GM10248 (cell line): ENCODE data around the gene GNAT1.
A peak's percentile ranks its signal among the peaks of the same experiment; 100 is the strongest.

ENCODE experiments used
- CTCF ChIA-PET: fragments of 300-600 bp; sonication (Branson Sonifier 250); formaldehyde crosslinking; extraction: SDS; loops from one replicate; lab custom pipeline; 2021; ENCODE audit warnings: antibody characterized with exemption; lab: Yijun Ruan, JAX
- POLR2A ChIA-PET: fragments of 350-650 bp; sonication (Branson Sonifier 250); formaldehyde crosslinking; extraction: SDS; loops from one replicate; lab custom pipeline; 2020; ENCODE audit warnings: antibody characterized with exemption; lab: Yijun Ruan, JAX
- DNase-seq: peaks from one replicate; pipeline ENCODE4 v3.0.0; 2012; ENCODE audit errors: extremely low spot score
- CTCF ChIP-seq: IDR thresholded peaks from 2 replicates; pipeline ENCODE4 v1.5.1; 2012; ENCODE audit warnings: mild to moderate bottlenecking, low read depth; ENCODE audit errors: extremely low read depth, missing control alignments, control extremely low read depth

Gene GNAT1

GRCh38 chr3:50184242-50184978, 7.0 kb upstream of the GNAT1 start:
- ChIA-PET CTCF (interaction anchor here (3.6 to 16.1 kb wide), 2 partner anchors 10 to 37 kb away, joined by 19 to 393 read pairs; no protein-coding TSS in a partner anchor), POLR2A (no interaction called here)
- no peak for TF ChIP-seq CTCF
- DNase-seq, result no peak

GRCh38 chr3:50185230-50185629, 6.2 kb upstream of the GNAT1 start:
- no peak for TF ChIP-seq CTCF
- DNase-seq, result no peak
- CTCF ChIA-PET, result interaction anchor here (16.1 kb wide), 1 partner anchor 36 kb away, joined by 393 read pairs; no protein-coding TSS in a partner anchor
- POLR2A ChIA-PET, result no interaction called here

GRCh38 chr3:50186096-50186495, 5.3 kb upstream of the GNAT1 start:
- POLR2A ChIA-PET, result interaction anchor here (0.5 kb wide), 1 partner anchor 25 kb away, joined by 10 read pairs; no protein-coding TSS in a partner anchor
- TF ChIP-seq CTCF, result no peak
- DNase-seq, result no peak
- CTCF ChIA-PET, result interaction anchor here (16.1 kb wide), 1 partner anchor 35 kb away, joined by 393 read pairs; no protein-coding TSS in a partner anchor

GRCh38 chr3:50187750-50188149, 3.7 kb upstream of the GNAT1 start:
- ChIA-PET POLR2A (no interaction called here), CTCF (interaction anchor here (1.1 to 16.1 kb wide), 3 partner anchors 10 to 87 kb away, joined by 3 to 393 read pairs (median 5); no protein-coding TSS in a partner anchor)
- TF ChIP-seq CTCF, result no peak
- no peak for DNase-seq

- CTCF ChIA-PET, result interaction anchor here (1.0 to 16.1 kb wide), 7 partner anchors 13 to 85 kb away, joined by 3 to 393 read pairs (median 5); no protein-coding TSS in a partner anchor
- POLR2A ChIA-PET, result no interaction called here
- peak; percentile 56 for TF ChIP-seq CTCF
- peak; percentile 60 for DNase-seq
Measured at GRCh38 chr3:50189274-50189673, 2.1 kb upstream of the GNAT1 start.

- POLR2A ChIA-PET, result no interaction called here
- no peak for TF ChIP-seq CTCF
- CTCF ChIA-PET, result interaction anchor here (1.0 to 16.1 kb wide), 8 partner anchors 11 to 70 kb away, joined by 3 to 393 read pairs (median 3); no protein-coding TSS in a partner anchor
Measured at GRCh38 chr3:50189989-50190388, 1.4 kb upstream of the GNAT1 start.

More at GRCh38 chr3:50189989-50190388, 1.4 kb upstream of the GNAT1 start:
- DNase-seq, result no peak
